PFSK-1 (cell line): ENCODE data around the gene HAP1.

Source experiments
- FOXP2 ChIP-seq: optimal IDR thresholded peaks from 2 replicates; pipeline ENCODE3; 2011; ENCODE audit warnings: borderline replicate concordance, control low read depth, inconsistent platforms; ENCODE audit not compliant: insufficient read depth; ENCODE audit errors: extremely low read length, extremely low read depth
- POLR2AphosphoS5 ChIP-seq: IDR thresholded peaks from 2 replicates; pipeline ENCODE4 v1.6.1; 2012; ENCODE audit warnings: low read depth, mild to moderate bottlenecking, control low read depth, low read length, moderate library complexity
- SIN3A ChIP-seq: IDR thresholded peaks from 2 replicates; pipeline ENCODE4 v1.6.1; 2012; ENCODE audit warnings: mild to moderate bottlenecking, low read length, moderate library complexity, borderline replicate concordance; ENCODE audit not compliant: insufficient read depth
- TAF1 ChIP-seq: IDR thresholded peaks from 2 replicates; pipeline ENCODE4 v1.6.1; 2012; ENCODE audit warnings: low read length, control low read depth, borderline replicate concordance; ENCODE audit not compliant: insufficient read depth

GRCh38 chr17:41686281-41686680, 48.2 kb downstream of the HAP1 start:
- TF ChIP-seq TAF1, result no peak
- TF ChIP-seq SIN3A, result no peak
- no peak for TF ChIP-seq POLR2AphosphoS5
- TF ChIP-seq FOXP2, result no peak
